GM19238 (cell line): ENCODE measurements around the gene USP46.

Source experiments
- DNase-seq: peaks from one replicate; pipeline ENCODE4 v3.0.0; 2011; ENCODE audit warnings: low spot score; ENCODE audit not compliant: insufficient read length

Gene USP46

GRCh38 chr4:52659001-52659721 is at the start of gene USP46:
Gene USP46, minus strand, starts transcription at chr4:52659301. Its CDS starts 151 bp downstream, at chr4:52659150.
- DNase-seq, result peak; percentile 87

GRCh38 chr4:52704661-52705060 is 45.6 kb upstream of the USP46 start:
- DNase-seq, result no peak

GRCh38 chr4:52704133-52704532 is 45.0 kb upstream of the USP46 start:
- DNase-seq, result no peak

GRCh38 chr4:52701207-52701606 is 42.1 kb upstream of the USP46 start:
- no peak for DNase-seq

- no peak for DNase-seq
These were observed 35.8 kb upstream of the USP46 start for GRCh38 chr4:52694936-52695335.

GRCh38 chr4:52693492-52693891 is 34.4 kb upstream of the USP46 start:
- DNase-seq, result no peak

GRCh38 chr4:52689096-52689495 is 30.0 kb upstream of the USP46 start:
- no peak for DNase-seq

- DNase-seq, result no peak
These were observed 28.6 kb upstream of the USP46 start for GRCh38 chr4:52687696-52688095.

GRCh38 chr4:52685316-52685715 is 26.2 kb upstream of the USP46 start:
- DNase-seq, result no peak

- no peak for DNase-seq
These were observed 25.8 kb upstream of the USP46 start for GRCh38 chr4:52684896-52685295.

GRCh38 chr4:52680381-52680780 is 21.3 kb upstream of the USP46 start:
- DNase-seq, result no peak

GRCh38 chr4:52676536-52676935 is 17.4 kb upstream of the USP46 start:
- no peak for DNase-seq

- no peak for DNase-seq
These were observed 16.0 kb upstream of the USP46 start for GRCh38 chr4:52675111-52675510.

- no peak for DNase-seq
These were observed 11.6 kb upstream of the USP46 start for GRCh38 chr4:52670739-52671138.

GRCh38 chr4:52670121-52670520 is 11.0 kb upstream of the USP46 start:
- no peak for DNase-seq

GRCh38 chr4:52665592-52665991 is 6.5 kb upstream of the USP46 start:
- DNase-seq, result no peak

GRCh38 chr4:52664479-52664878 is 5.4 kb upstream of the USP46 start:
- no peak for DNase-seq

GRCh38 chr4:52661966-52662690 is 3.0 kb upstream of the USP46 start:
- no peak for DNase-seq

GRCh38 chr4:52660643-52661042 is 1.5 kb upstream of the USP46 start:
- no peak for DNase-seq

- no peak for DNase-seq
These were observed 691 bp upstream of the USP46 start for GRCh38 chr4:52659722-52660261.

- DNase-seq, result no peak
These were observed 480 bp downstream of the USP46 start for GRCh38 chr4:52658641-52659000.

GRCh38 chr4:52657618-52658501 is 1.2 kb downstream of the USP46 start:
- DNase-seq, result no peak
